Mesothelial cell of epicardium (in vitro differentiated cells): ENCODE data around the gene DCTN5. TPM values are rescaled to one million over a fixed set of nuclear protein-coding genes. Genes with fewer than 3 reads are reported as not detected.

ENCODE experiments used
- DNase-seq, 2 experiments: peaks; one replicate each; pipeline ENCODE4 v3.0.0; 2021; ENCODE audit warnings: low spot score in 2 of 2; ENCODE audit not compliant: unreplicated experiment in 2 of 2
- H3K27ac Mint-ChIP-seq: 2 replicates; pipeline ENCODE4 v1.8.0; 2021; ENCODE audit warnings: mixed read lengths
- H3K27me3 Mint-ChIP-seq: 2 replicates; pipeline ENCODE4 v1.8.0; 2021; ENCODE audit warnings: low read depth, mixed read lengths
- H3K36me3 Mint-ChIP-seq: 2 replicates; pipeline ENCODE4 v1.8.0; 2021; ENCODE audit warnings: mixed read lengths
- H3K4me1 Mint-ChIP-seq: 2 replicates; pipeline ENCODE4 v1.8.0; 2021; ENCODE audit warnings: mixed read lengths
- H3K4me3 Mint-ChIP-seq: 2 replicates; pipeline ENCODE4 v1.8.0; 2021; ENCODE audit warnings: mild to moderate bottlenecking, moderate library complexity, mixed read lengths
- H3K9me3 Mint-ChIP-seq: 2 replicates; pipeline ENCODE4 v1.8.0; 2021; ENCODE audit warnings: mixed read lengths
- total RNA-seq: library from RNA; stranded (reverse); gene quantifications from 3 replicates; pipeline ENCODE4 v1.2.1, GENCODE V29; 2021
- TF ChIP-seq, protein P1 (sequence below): fragments of 200-600 bp; sonication (generic); IDR thresholded peaks from one replicate; pipeline ENCODE4 v1.5.0; 2021; ENCODE audit warnings: antibody characterized with exemption; ENCODE audit not compliant: unreplicated experiment

Gene DCTN5
- total RNA-seq, 1 donor from 2014 or later: 77.5 TPM

DNA sequence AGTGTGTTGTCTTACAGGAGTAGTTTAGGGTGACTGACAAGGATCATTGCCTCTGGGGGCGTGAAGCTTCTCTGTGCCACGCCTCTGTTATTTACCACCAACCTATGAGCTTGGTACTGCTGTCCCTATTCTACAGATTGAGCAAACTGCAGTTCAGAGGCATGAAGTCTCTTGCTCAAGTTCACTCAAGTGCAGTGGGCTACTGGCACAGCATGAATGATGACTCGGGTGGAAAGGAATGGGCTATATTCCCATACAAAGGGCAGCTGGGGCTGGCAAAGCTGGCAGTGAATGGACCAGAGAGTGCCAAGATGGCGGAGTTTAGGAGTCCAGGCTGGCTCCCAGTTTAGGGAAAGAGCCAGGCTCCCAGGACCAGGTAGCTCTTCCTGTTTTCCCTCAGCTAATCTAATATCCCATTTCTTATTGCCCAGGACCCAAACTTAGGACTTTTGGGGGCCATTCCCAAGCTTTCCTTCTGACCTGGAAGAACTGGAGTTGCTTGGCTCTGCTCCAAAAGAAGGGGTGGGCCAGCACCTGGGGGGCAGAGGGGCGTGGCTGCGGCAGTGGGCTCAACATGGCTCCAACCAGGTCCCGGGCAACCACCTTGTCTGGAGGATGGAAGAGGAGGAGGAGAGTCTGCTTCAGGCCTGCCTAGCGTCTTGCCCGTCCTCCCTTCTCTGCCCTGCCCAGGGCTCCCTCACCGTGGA, 50.4 kb downstream of the DCTN5 start:
- H3K4me3 Mint-ChIP-seq: no peak overlapping the region
- H3K27ac Mint-ChIP-seq: no peak overlapping the region
- no peak for DNase-seq

GRCh38 chr16:23692190-23692837, 51.0 kb downstream of the DCTN5 start:
- DNase-seq: no peak
- Mint-ChIP-seq H3K9me3 (no peaks in the 10 kb centered on the region), H3K27me3 (no peaks in the 10 kb centered on the region), H3K27ac (no peak overlapping the region), H3K4me1 (peaks cover 7% of the 10 kb centered on the region), H3K36me3 (peaks cover 19% of the 10 kb centered on the region), H3K4me3 (no peak overlapping the region)
- TF ChIP-seq, protein P1, sequence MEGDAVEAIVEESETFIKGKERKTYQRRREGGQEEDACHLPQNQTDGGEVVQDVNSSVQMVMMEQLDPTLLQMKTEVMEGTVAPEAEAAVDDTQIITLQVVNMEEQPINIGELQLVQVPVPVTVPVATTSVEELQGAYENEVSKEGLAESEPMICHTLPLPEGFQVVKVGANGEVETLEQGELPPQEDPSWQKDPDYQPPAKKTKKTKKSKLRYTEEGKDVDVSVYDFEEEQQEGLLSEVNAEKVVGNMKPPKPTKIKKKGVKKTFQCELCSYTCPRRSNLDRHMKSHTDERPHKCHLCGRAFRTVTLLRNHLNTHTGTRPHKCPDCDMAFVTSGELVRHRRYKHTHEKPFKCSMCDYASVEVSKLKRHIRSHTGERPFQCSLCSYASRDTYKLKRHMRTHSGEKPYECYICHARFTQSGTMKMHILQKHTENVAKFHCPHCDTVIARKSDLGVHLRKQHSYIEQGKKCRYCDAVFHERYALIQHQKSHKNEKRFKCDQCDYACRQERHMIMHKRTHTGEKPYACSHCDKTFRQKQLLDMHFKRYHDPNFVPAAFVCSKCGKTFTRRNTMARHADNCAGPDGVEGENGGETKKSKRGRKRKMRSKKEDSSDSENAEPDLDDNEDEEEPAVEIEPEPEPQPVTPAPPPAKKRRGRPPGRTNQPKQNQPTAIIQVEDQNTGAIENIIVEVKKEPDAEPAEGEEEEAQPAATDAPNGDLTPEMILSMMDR: no peak

More for the DNA sequence above, 50.4 kb downstream of the DCTN5 start:
- TF ChIP-seq, protein P1: no peak
- Mint-ChIP-seq H3K27me3 (no peaks in the 10 kb centered on the region), H3K4me1 (peaks cover 7% of the 10 kb centered on the region), H3K9me3 (no peaks in the 10 kb centered on the region), H3K36me3 (peaks cover 26% of the 10 kb centered on the region)

DNA sequence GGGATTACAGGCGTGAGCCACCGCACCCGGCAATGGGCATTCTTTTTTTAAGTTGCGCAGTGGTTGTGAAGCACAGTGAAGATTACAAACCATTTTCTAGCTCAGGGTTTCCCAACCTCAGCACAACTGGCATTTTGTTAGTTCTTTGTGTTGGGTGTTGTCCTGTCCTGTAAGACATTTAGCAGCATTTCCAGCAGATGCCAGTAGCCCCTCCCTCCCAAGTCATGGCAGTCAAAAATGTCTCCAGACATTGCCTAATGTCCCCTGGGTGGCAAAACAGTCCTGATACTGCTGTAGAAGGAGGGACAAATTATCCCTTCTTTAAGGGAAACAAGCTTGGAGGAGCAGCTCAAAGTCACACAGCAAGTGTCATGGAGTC, 53.0 kb downstream of the DCTN5 start:
- Mint-ChIP-seq H3K27ac (no peak overlapping the region), H3K4me1 (peaks cover 7% of the 10 kb centered on the region), H3K36me3 (peaks cover 7% of the 10 kb centered on the region), H3K9me3 (no peaks in the 10 kb centered on the region), H3K4me3 (peak overlapping the region; percentile 61), H3K27me3 (no peaks in the 10 kb centered on the region)
- DNase-seq: no peak
- TF ChIP-seq, protein P1: no peak

GRCh38 chr16:23694644-23695373, 53.5 kb downstream of the DCTN5 start:
- H3K27me3 Mint-ChIP-seq: no peaks in the 10 kb centered on the region
- peaks cover 7% of the 10 kb centered on the region for H3K4me1 Mint-ChIP-seq
- TF ChIP-seq, protein P1: no peak
- H3K36me3 Mint-ChIP-seq: peaks cover 2% of the 10 kb centered on the region
- no peak for DNase-seq
- no peaks in the 10 kb centered on the region for H3K9me3 Mint-ChIP-seq
- H3K4me3 Mint-ChIP-seq: peak overlapping the region; percentile 61
- no peak overlapping the region for H3K27ac Mint-ChIP-seq

DNA sequence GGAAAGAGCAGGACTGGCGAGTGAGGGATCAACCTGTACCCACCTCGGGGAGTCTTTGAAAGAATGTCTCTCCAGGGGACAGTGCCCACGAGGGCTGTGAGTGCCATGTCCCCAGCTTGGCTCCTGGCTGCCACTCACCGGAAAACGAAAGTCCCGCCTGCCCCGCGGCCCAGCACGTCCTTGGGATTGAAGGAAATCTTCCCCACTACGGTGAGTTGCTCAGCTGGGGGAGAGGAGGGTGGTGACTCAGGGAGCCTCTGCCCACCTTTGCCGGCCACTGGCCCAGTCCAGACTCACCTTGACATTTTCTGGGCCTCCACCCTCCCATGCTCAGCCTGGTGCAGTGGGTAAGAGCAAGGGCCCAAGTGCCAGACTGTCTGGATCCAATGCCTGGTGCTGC, 54.5 kb downstream of the DCTN5 start:
- TF ChIP-seq, protein P1: no peak
- H3K4me3 Mint-ChIP-seq: no peak overlapping the region
- no peak overlapping the region for H3K27ac Mint-ChIP-seq
- H3K36me3 Mint-ChIP-seq: no peaks in the 10 kb centered on the region
- peaks cover 7% of the 10 kb centered on the region for H3K4me1 Mint-ChIP-seq
- DNase-seq: no peak
- H3K27me3 Mint-ChIP-seq: no peaks in the 10 kb centered on the region
- H3K9me3 Mint-ChIP-seq: no peaks in the 10 kb centered on the region
